NCI-H1105 treated with DMSO at 0.1 percent for 48 hours (cell line): ENCODE data around the gene PARP1.

Experiments used
- DNase-seq: peaks from one replicate; lab custom pipeline; 2025; lab: John Stamatoyannopoulos, UW

PARP1 gene

GRCh38 chr1:226376300-226376699 is 31.6 kb downstream of the PARP1 start:
- no peak for DNase-seq

GRCh38 chr1:226373376-226373775 is 34.5 kb downstream of the PARP1 start:
- DNase-seq = no peak

- no peak for DNase-seq
These were observed 35.0 kb downstream of the PARP1 start for GRCh38 chr1:226372885-226373284.

GRCh38 chr1:226371866-226372490 is 35.9 kb downstream of the PARP1 start:
- DNase-seq = no peak

- no peak for DNase-seq
These were observed 36.7 kb downstream of the PARP1 start for GRCh38 chr1:226371027-226371694.

GRCh38 chr1:226370144-226370923 is 37.6 kb downstream of the PARP1 start:
- no peak for DNase-seq

- no peak for DNase-seq
These were observed 38.8 kb downstream of the PARP1 start for GRCh38 chr1:226369110-226369509.

GRCh38 chr1:226366290-226366689 is 41.6 kb downstream of the PARP1 start:
- DNase-seq = no peak

- DNase-seq = no peak
These were observed 42.1 kb downstream of the PARP1 start for GRCh38 chr1:226365831-226366231.

- no peak for DNase-seq
These were observed 42.9 kb downstream of the PARP1 start for GRCh38 chr1:226364901-226365565.

- no peak for DNase-seq
These were observed 43.4 kb downstream of the PARP1 start for GRCh38 chr1:226364514-226364899.

GRCh38 chr1:226363801-226364513 is 43.9 kb downstream of the PARP1 start:
- DNase-seq = no peak

- DNase-seq = no peak
These were observed 44.9 kb downstream of the PARP1 start for GRCh38 chr1:226362891-226363447.

GRCh38 chr1:226362361-226362760 is 45.5 kb downstream of the PARP1 start:
- DNase-seq = no peak

GRCh38 chr1:226360106-226360746 is 47.7 kb downstream of the PARP1 start:
- DNase-seq = no peak

- DNase-seq = no peak
These were observed 50.5 kb downstream of the PARP1 start for GRCh38 chr1:226357416-226357815.

GRCh38 chr1:226355669-226356551 is 52.0 kb downstream of the PARP1 start:
- DNase-seq = no peak

GRCh38 chr1:226355016-226355415 is 52.9 kb downstream of the PARP1 start:
- DNase-seq = no peak

GRCh38 chr1:226353698-226354525 is 54.0 kb downstream of the PARP1 start:
- no peak for DNase-seq
